Neuronal stem cell (in vitro differentiated cells): ENCODE data around the gene GPR52.

ENCODE experiments used
- DNase-seq: peaks from one replicate; pipeline ENCODE4 v3.0.0-alpha.2; 2013; ENCODE audit warnings: low spot score
- H2AFZ ChIP-seq: one replicate; pipeline ENCODE4 v1.6.1; 2013; ENCODE audit warnings: mild to moderate bottlenecking, low read length, inconsistent platforms
- H2AK5ac ChIP-seq: 2 replicates; pipeline ENCODE4 v1.6.1; 2013; ENCODE audit warnings: low read depth, mild to moderate bottlenecking, inconsistent platforms, low read length, moderate library complexity, mixed read lengths
- H2BK120ac ChIP-seq: 2 replicates; pipeline ENCODE4 v1.6.1; 2013; ENCODE audit warnings: low read depth, mild to moderate bottlenecking, inconsistent platforms, low read length, moderate library complexity, mixed read lengths
- H2BK12ac ChIP-seq: one replicate; pipeline ENCODE4 v1.6.1; 2013; ENCODE audit warnings: low read length, inconsistent platforms
- H2BK15ac ChIP-seq: 2 replicates; pipeline ENCODE4 v1.6.1; 2013; ENCODE audit warnings: mild to moderate bottlenecking, low read length, inconsistent platforms, mixed read lengths
- H2BK5ac ChIP-seq: one replicate; pipeline ENCODE4 v1.6.1; 2013; ENCODE audit warnings: inconsistent platforms, mild to moderate bottlenecking, low read length, moderate library complexity
- H3K14ac ChIP-seq: one replicate; pipeline ENCODE4 v1.6.1; 2013; ENCODE audit warnings: low read length, inconsistent platforms
- H3K18ac ChIP-seq: 2 replicates; pipeline ENCODE4 v1.6.1; 2013; ENCODE audit warnings: low read length, inconsistent platforms
- H3K23ac ChIP-seq: 2 replicates; pipeline ENCODE4 v1.6.1; 2013; ENCODE audit warnings: low read depth, mild to moderate bottlenecking, mixed read lengths, low read length, inconsistent platforms; ENCODE audit not compliant: poor library complexity
- H3K27ac ChIP-seq: replicated peaks from 3 replicates; pipeline ENCODE4 v1.5.1; 2013; ENCODE audit warnings: low read length, inconsistent platforms
- H3K27me3 ChIP-seq, 3 experiments: 2 replicates each; pipeline ENCODE4 v1.6.1; 2013; ENCODE audit warnings: low read length in 3 of 3, mild to moderate bottlenecking in 2 of 3, inconsistent platforms in 1 of 3, low read depth in 1 of 3, mixed read lengths in 1 of 3, moderate library complexity in 1 of 3; ENCODE audit not compliant: control insufficient read depth in 3 of 3, insufficient read depth in 3 of 3
- H3K36me3 ChIP-seq, 2 donors: replicated peaks in 1 of 2; 2 replicates each; pipeline ENCODE4 v1.6.1; 2013; ENCODE audit warnings: low read length in 2 of 2; ENCODE audit not compliant: control insufficient read depth in 2 of 2, insufficient read depth in 2 of 2
- H3K4ac ChIP-seq: 2 replicates; pipeline ENCODE4 v1.6.1; 2013; ENCODE audit warnings: inconsistent platforms, mild to moderate bottlenecking, low read length, moderate library complexity
- H3K4me1 ChIP-seq, 2 donors: 1 replicate in 1 of 2; 2 replicates in 1 of 2; pipeline ENCODE4 v1.6.1; 2013; ENCODE audit warnings: low read length in 2 of 2, low read depth in 1 of 2; ENCODE audit not compliant: control insufficient read depth in 2 of 2, insufficient read depth in 1 of 2
- H3K4me2 ChIP-seq: one replicate; pipeline ENCODE4 v1.6.1; 2013; ENCODE audit warnings: mild to moderate bottlenecking, low read length, inconsistent platforms; ENCODE audit not compliant: insufficient read depth, poor library complexity, severe bottlenecking
- H3K4me3 ChIP-seq, 2 donors: 2 replicates each; pipeline ENCODE4 v1.5.1; 2013; ENCODE audit warnings: low read length in 2 of 2, mild to moderate bottlenecking in 2 of 2, inconsistent platforms in 1 of 2, moderate library complexity in 1 of 2
- H3K79me1 ChIP-seq: one replicate; pipeline ENCODE4 v1.6.1; 2013; ENCODE audit warnings: low read depth, mild to moderate bottlenecking, inconsistent platforms, low read length, moderate library complexity
- H3K9ac ChIP-seq: one replicate; pipeline ENCODE4 v1.6.1; 2013; ENCODE audit warnings: mild to moderate bottlenecking, low read depth, low read length, inconsistent platforms; ENCODE audit not compliant: poor library complexity
- H3K9me3 ChIP-seq, 2 donors: replicated peaks in 1 of 2; 2 replicates each; pipeline versions ENCODE3 to v1.6.1; 2013; ENCODE audit warnings: low read length in 2 of 2, mild to moderate bottlenecking in 2 of 2, inconsistent platforms in 1 of 2, low read depth in 1 of 2, mixed read lengths in 1 of 2, moderate library complexity in 1 of 2; ENCODE audit not compliant: control insufficient read depth in 2 of 2, insufficient read depth in 1 of 2
- H4K8ac ChIP-seq: one replicate; pipeline ENCODE4 v1.6.1; 2013; ENCODE audit warnings: low read depth, mild to moderate bottlenecking, inconsistent platforms, low read length, moderate library complexity
- H4K91ac ChIP-seq: one replicate; pipeline ENCODE4 v1.6.1; 2013; ENCODE audit warnings: low read length, low read depth, mild to moderate bottlenecking, inconsistent platforms; ENCODE audit not compliant: poor library complexity
- WGBS, 2 donors: extraction: QIAGEN DNeasy Blood & Tissue Kit; methylation state at CpG; one replicate each; pipeline ENCODE4 v1.1.7; 2013; ENCODE audit warnings: missing lambda C conversion rate in 2 of 2, mixed read lengths in 1 of 2; ENCODE audit not compliant: insufficient read length in 2 of 2, insufficient replicate concordance in 1 of 2; ENCODE audit errors: extremely low coverage in 2 of 2; 5-methylcytosine and 5-hydroxymethylcytosine counted together

The GPR52 gene

GRCh38 chr1:174466607-174467006, 18.8 kb downstream of the GPR52 start:
- Histone ChIP-seq H2BK120ac (no peak overlapping the region), H3K27me3 (no peaks in the 10 kb centered on the region), H3K14ac (no peak overlapping the region), H3K4me1 (no peaks in the 10 kb centered on the region), H3K23ac (no peak overlapping the region), H2AK5ac (no peak overlapping the region), H2BK15ac (no peak overlapping the region), H3K27ac (no peak overlapping the region), H3K79me1 (no peaks in the 10 kb centered on the region), H2AFZ (no peak overlapping the region), H3K36me3 (no peaks in the 10 kb centered on the region), H3K4me3 (no peak overlapping the region), H3K4me2 (no peak overlapping the region), H3K9me3 (no peaks in the 10 kb centered on the region), H2BK12ac (no peak overlapping the region), H3K18ac (no peak overlapping the region), H3K9ac (no peak overlapping the region), H4K91ac (no peak overlapping the region), H3K4ac (no peak overlapping the region), H2BK5ac (no peak overlapping the region), H4K8ac (no peak overlapping the region)
- DNase-seq: no peak
- WGBS, 2 donors: no CpG with 5 or more reads among the region's 8 CpGs

- no peaks in the 10 kb centered on the region for H3K36me3 ChIP-seq
- no peak overlapping the region for H2AFZ ChIP-seq
- H3K18ac ChIP-seq: no peak overlapping the region
- H4K8ac ChIP-seq: no peak overlapping the region
- no peak overlapping the region for H2AK5ac ChIP-seq
- no CpG with 5 or more reads among the region's 2 CpGs for WGBS, 2 donors
- no peaks in the 10 kb centered on the region for H3K79me1 ChIP-seq
- H3K4me1 ChIP-seq: no peaks in the 10 kb centered on the region
- H3K9me3 ChIP-seq: no peaks in the 10 kb centered on the region
- no peak overlapping the region for H3K23ac ChIP-seq
- H2BK12ac ChIP-seq: no peak overlapping the region
- H3K27me3 ChIP-seq: no peaks in the 10 kb centered on the region
- no peak overlapping the region for H2BK120ac ChIP-seq
- no peak overlapping the region for H3K27ac ChIP-seq
- no peak overlapping the region for H2BK15ac ChIP-seq
- H3K14ac ChIP-seq: no peak overlapping the region
- H3K4me3 ChIP-seq: no peak overlapping the region
- H2BK5ac ChIP-seq: no peak overlapping the region
- no peak for DNase-seq
- H3K9ac ChIP-seq: no peak overlapping the region
- H4K91ac ChIP-seq: no peak overlapping the region
- H3K4ac ChIP-seq: no peak overlapping the region
- no peak overlapping the region for H3K4me2 ChIP-seq
Observed at GRCh38 chr1:174469052-174469451, 21.3 kb downstream of the GPR52 start.

GRCh38 chr1:174469687-174470086, 21.9 kb downstream of the GPR52 start:
- H3K4me3 ChIP-seq: no peak overlapping the region
- H2AFZ ChIP-seq: no peak overlapping the region
- H3K79me1 ChIP-seq: no peaks in the 10 kb centered on the region

DNA sequence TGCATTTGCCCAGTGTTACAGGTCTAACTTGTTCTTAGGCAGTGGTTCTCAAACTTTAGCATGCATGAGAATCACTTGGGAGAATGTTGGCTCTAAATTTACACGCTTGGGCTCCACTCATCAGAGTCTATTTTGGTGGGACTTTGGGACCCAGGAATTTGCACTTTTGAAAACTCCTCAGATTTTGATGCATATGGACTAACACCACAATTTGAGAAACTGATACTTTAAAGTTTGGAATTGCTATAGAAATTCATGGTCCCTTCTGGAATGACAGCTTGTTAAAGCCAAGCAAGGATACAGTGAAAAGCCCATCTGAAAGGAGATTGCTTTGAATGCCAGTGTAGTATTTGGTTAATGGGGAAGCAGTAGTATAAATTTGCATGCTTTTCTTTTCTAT, 31.5 kb downstream of the GPR52 start:
- Histone ChIP-seq H2AK5ac (no peak overlapping the region), H3K18ac (no peak overlapping the region), H2BK12ac (no peak overlapping the region), H3K36me3 (no peaks in the 10 kb centered on the region), H2AFZ (no peak overlapping the region), H3K14ac (no peak overlapping the region), H3K4ac (no peak overlapping the region), H3K4me1 (no peaks in the 10 kb centered on the region), H3K27ac (no peak overlapping the region), H3K9me3 (no peaks in the 10 kb centered on the region), H2BK120ac (no peak overlapping the region), H3K4me3 (no peak overlapping the region), H4K8ac (no peak overlapping the region), H4K91ac (no peak overlapping the region), H2BK15ac (no peak overlapping the region), H3K79me1 (no peaks in the 10 kb centered on the region), H3K9ac (no peak overlapping the region), H3K27me3 (no peaks in the 10 kb centered on the region), H2BK5ac (no peak overlapping the region), H3K4me2 (no peak overlapping the region), H3K23ac (no peak overlapping the region)
- DNase-seq: no peak
- WGBS, 2 donors: no CpG with 5 or more reads among the region's 1 CpG

More at GRCh38 chr1:174469687-174470086, 21.9 kb downstream of the GPR52 start:
- no CpG with 5 or more reads among the region's 1 CpG for WGBS, 2 donors
- no peaks in the 10 kb centered on the region for H3K9me3 ChIP-seq
- H3K4ac ChIP-seq: no peak overlapping the region
- H4K91ac ChIP-seq: no peak overlapping the region
- H2BK120ac ChIP-seq: no peak overlapping the region
- H4K8ac ChIP-seq: no peak overlapping the region
- H3K27me3 ChIP-seq: no peaks in the 10 kb centered on the region
- DNase-seq: no peak
- H2BK12ac ChIP-seq: no peak overlapping the region
- no peak overlapping the region for H2AK5ac ChIP-seq
- H3K27ac ChIP-seq: no peak overlapping the region
- H2BK15ac ChIP-seq: no peak overlapping the region
- H3K23ac ChIP-seq: no peak overlapping the region
- H3K14ac ChIP-seq: no peak overlapping the region
- H2BK5ac ChIP-seq: no peak overlapping the region
- no peak overlapping the region for H3K9ac ChIP-seq
- H3K18ac ChIP-seq: no peak overlapping the region
- no peaks in the 10 kb centered on the region for H3K4me1 ChIP-seq
- H3K36me3 ChIP-seq: no peaks in the 10 kb centered on the region
- H3K4me2 ChIP-seq: no peak overlapping the region
